ENCODE data around the gene FSTL4. TPM values are rescaled to one million over a fixed set of nuclear protein-coding genes. Genes with fewer than 3 reads are reported as not detected.

Gene FSTL4
- total and polyA plus RNA-seq, 4 donors, result 0.08 to 1.4 (median 0.31) TPM

GRCh38 chr5:133599600-133599999, 12.7 kb downstream of the FSTL4 start:
- ATAC-seq (ENCODE audit: insufficient read depth, low FRiP score), result no peak
- no peaks in the 10 kb centered on the region for H3K36me3 ChIP-seq (ENCODE audit: control insufficient read depth in 4 of 4, insufficient read depth in 4 of 4, low read length in 4 of 4)
- TF ChIP-seq CTCF (IDR thresholded peaks at IDR 0.05; ENCODE audit: control extremely low read depth, extremely low read depth), result no peak
- H3K9ac ChIP-seq (ENCODE audit: insufficient read depth in 1 of 2, low read length in 2 of 2), result no peak overlapping the region
- H3K4me1 ChIP-seq (ENCODE audit: control insufficient read depth in 5 of 5, insufficient read depth in 5 of 5, low read length in 5 of 5), result no peaks in the 10 kb centered on the region
- H3K27ac ChIP-seq (ENCODE audit: low read depth in 1 of 2, low read length in 1 of 2), result no peak overlapping the region
- WGBS, 2 donors, result 80 to 90% methylated on average over 5 to 6 of the region's 6 CpGs
- peaks cover 0 to 3% (median 0%) of the 10 kb centered on the region in 4 donors for H3K9me3 ChIP-seq (ENCODE audit: control insufficient read depth in 4 of 4, insufficient read depth in 3 of 4, low read length in 3 of 4)
- no peak overlapping the region for H3K4me3 ChIP-seq
- no peak for DNase-seq
- H3K27me3 ChIP-seq (ENCODE audit: control insufficient read depth in 3 of 3, insufficient read depth in 3 of 3, low read length in 2 of 3), result peaks cover 0 to 8% (median 2%) of the 10 kb centered on the region in 3 donors

- Histone ChIP-seq H3K4me3 (no peak overlapping the region), H3K36me3 (ENCODE audit: control insufficient read depth in 4 of 4, insufficient read depth in 4 of 4, low read length in 4 of 4) (no peaks in the 10 kb centered on the region), H3K27me3 (ENCODE audit: control insufficient read depth in 3 of 3, insufficient read depth in 3 of 3, low read length in 2 of 3) (peaks cover 0 to 5% (median 2%) of the 10 kb centered on the region in 3 donors), H3K27ac (ENCODE audit: low read depth in 1 of 2, low read length in 1 of 2) (no peak overlapping the region), H3K9ac (ENCODE audit: insufficient read depth in 1 of 2, low read length in 2 of 2) (no peak overlapping the region), H3K4me1 (ENCODE audit: control insufficient read depth in 5 of 5, insufficient read depth in 5 of 5, low read length in 5 of 5) (no peaks in the 10 kb centered on the region), H3K9me3 (ENCODE audit: control insufficient read depth in 4 of 4, insufficient read depth in 3 of 4, low read length in 3 of 4) (peaks cover 0 to 3% (median 0%) of the 10 kb centered on the region in 4 donors)
- no peak for TF ChIP-seq CTCF (IDR thresholded peaks at IDR 0.05; ENCODE audit: control extremely low read depth, extremely low read depth)
- DNase-seq, result no peak
- WGBS, 2 donors, result 71 to 97% methylated on average over 8 of the region's 8 CpGs
- no peak for ATAC-seq (ENCODE audit: insufficient read depth, low FRiP score)
Observed at GRCh38 chr5:133599044-133599443, 13.3 kb downstream of the FSTL4 start.

GRCh38 chr5:133596049-133596448, 16.3 kb downstream of the FSTL4 start:
- H3K4me1 ChIP-seq (ENCODE audit: control insufficient read depth in 5 of 5, insufficient read depth in 5 of 5, low read length in 5 of 5), result no peaks in the 10 kb centered on the region
- no peak overlapping the region for H3K27ac ChIP-seq (ENCODE audit: low read depth in 1 of 2, low read length in 1 of 2)
- H3K4me3 ChIP-seq, result no peak overlapping the region
- 81 to 91% methylated on average over 5 of the region's 5 CpGs for WGBS, 2 donors
- peaks cover 0 to 3% (median 0%) of the 10 kb centered on the region in 4 donors for H3K9me3 ChIP-seq (ENCODE audit: control insufficient read depth in 4 of 4, insufficient read depth in 3 of 4, low read length in 3 of 4)
- DNase-seq (no peak), ATAC-seq (ENCODE audit: insufficient read depth, low FRiP score) (no peak)
- no peaks in the 10 kb centered on the region for H3K36me3 ChIP-seq (ENCODE audit: control insufficient read depth in 4 of 4, insufficient read depth in 4 of 4, low read length in 4 of 4)
- H3K27me3 ChIP-seq (ENCODE audit: control insufficient read depth in 3 of 3, insufficient read depth in 3 of 3, low read length in 2 of 3), result peaks cover 0 to 2% (median 0%) of the 10 kb centered on the region in 3 donors
- TF ChIP-seq CTCF (IDR thresholded peaks at IDR 0.05; ENCODE audit: control extremely low read depth, extremely low read depth), result no peak
- no peak overlapping the region for H3K9ac ChIP-seq (ENCODE audit: insufficient read depth in 1 of 2, low read length in 2 of 2)

- no peak for ATAC-seq (ENCODE audit: insufficient read depth, low FRiP score)
- Histone ChIP-seq H3K9ac (ENCODE audit: insufficient read depth in 1 of 2, low read length in 2 of 2) (no peak overlapping the region), H3K4me1 (ENCODE audit: control insufficient read depth in 5 of 5, insufficient read depth in 5 of 5, low read length in 5 of 5) (no peaks in the 10 kb centered on the region), H3K36me3 (ENCODE audit: control insufficient read depth in 4 of 4, insufficient read depth in 4 of 4, low read length in 4 of 4) (no peaks in the 10 kb centered on the region), H3K4me3 (no peak overlapping the region), H3K27ac (ENCODE audit: low read depth in 1 of 2, low read length in 1 of 2) (no peak overlapping the region), H3K9me3 (ENCODE audit: control insufficient read depth in 4 of 4, insufficient read depth in 3 of 4, low read length in 3 of 4) (peaks cover 0 to 3% (median 0%) of the 10 kb centered on the region in 4 donors), H3K27me3 (ENCODE audit: control insufficient read depth in 3 of 3, insufficient read depth in 3 of 3, low read length in 2 of 3) (peaks cover 0 to 2% (median 0%) of the 10 kb centered on the region in 3 donors)
- no peak for DNase-seq
- WGBS, 2 donors, result 84 to 87% methylated on average over 5 of the region's 5 CpGs
- TF ChIP-seq CTCF (IDR thresholded peaks at IDR 0.05; ENCODE audit: control extremely low read depth, extremely low read depth), result no peak
Observed at GRCh38 chr5:133595465-133595864, 16.9 kb downstream of the FSTL4 start.
